HG03442 (cell line): Measurements from ENCODE around the gene MYO16.

Source experiments
- ATAC-seq: cut with Tn5 transposase; IDR thresholded peaks from one replicate; pipeline ENCODE4 v1.9.1; 2021; ENCODE audit warnings: mild to moderate bottlenecking, moderate library complexity; ENCODE audit not compliant: unreplicated experiment

MYO16 gene

DNA sequence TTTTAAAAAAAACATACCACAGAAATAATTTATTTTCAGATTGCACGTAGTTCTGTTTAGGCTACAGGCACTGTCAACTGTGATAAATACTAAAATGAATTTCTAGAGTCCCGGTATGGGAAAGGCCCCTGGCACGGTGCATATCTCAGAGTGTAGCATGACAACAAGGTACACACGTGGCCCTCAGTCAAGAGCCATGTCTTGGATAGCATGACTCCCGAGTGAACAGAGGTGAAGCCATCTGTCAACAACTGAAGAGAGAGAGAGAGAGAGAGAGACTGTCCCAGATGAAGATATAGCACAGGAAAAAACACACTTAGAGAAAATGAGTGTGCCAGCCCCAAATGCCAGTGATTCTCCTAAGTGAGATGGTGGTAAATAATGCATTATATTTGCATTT, 297.5 kb downstream of the MYO16 start:
- no peak for ATAC-seq

DNA sequence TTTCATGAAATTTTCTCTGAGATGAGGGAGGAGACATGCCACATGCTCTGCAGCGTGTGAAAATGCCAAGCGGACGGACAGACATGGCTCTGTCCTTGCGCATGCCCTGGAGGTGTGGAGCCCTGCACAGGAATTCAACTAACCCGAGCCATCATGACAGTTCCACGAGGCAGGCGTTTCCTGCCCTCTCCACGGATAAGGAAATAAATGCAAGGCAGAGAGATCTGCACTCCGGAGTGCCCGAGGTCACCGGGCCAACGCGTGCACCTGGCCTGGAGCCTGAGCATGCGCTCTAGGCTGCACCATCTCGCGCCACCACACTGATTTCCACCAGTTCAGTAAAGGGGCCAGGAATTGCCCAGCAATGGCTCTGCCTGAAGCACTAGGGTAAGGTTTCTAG, 298.2 kb downstream of the MYO16 start:
- ATAC-seq = no peak

DNA sequence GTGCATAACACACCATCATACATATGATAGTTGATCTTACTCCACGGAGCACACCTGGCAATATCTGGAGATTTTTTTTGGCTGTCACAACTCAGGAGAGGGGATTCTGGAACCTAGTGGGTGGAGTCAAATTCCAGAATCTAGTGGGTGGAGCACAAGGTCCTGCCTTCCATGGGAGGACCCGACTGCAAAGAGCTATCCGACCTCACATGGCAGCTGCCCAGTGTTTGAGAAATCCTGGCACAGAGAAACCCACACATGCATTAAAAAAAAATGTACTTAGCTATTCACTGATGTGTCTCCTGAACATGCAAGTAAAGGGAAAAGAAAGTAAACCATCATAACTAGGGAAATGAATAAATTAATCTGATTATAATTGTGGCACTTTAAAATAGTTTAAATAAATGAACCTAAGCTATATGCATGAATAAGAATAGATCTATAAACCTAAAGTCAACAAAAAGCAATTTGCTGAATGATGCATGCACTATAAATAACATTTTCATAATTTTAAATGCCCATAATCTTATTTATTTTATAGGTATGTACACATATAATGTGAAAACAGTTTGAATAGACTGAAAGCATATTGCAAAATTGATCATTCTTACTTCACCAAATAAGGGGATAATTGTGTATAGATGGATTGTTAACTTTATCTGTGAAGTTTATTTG, 300.3 kb downstream of the MYO16 start:
- no peak for ATAC-seq

DNA sequence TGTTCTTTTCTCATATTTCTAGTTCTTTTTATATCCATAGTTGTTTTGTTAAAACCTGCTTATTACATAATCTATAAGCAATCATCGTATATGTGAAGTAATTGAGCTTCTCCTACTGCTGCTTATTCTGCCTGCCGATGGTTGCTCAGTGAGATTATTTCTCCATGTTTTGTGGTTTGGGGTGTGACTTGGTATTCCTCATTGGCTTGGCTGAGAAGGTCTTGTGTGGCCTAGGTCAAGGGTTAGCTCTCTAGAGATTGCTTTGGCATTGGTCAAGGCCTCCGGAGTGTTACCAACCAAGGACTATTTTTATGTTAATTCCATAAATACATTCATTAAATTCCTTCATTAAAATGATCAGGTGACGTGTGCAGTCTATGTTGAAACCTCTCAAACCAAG, 302.8 kb downstream of the MYO16 start:
- ATAC-seq = no peak

DNA sequence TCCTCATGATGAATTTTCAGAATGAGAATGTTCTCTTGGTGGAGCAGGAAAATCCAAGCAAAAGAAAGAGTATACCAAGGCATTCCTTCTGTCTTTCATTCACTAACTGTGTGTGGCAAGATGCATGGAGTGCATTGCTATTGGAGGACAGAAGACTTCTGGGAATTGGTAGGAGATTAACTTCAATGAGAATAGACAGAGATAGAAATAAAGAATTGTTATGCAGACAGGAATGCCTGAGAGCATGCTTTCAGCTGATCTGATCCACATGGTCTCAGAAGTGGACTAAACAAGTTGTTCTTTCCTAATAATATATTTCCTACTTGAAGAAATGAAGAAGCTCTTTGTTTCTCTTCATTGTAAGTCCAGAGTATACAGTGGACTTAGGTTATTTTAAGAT, 303.6 kb downstream of the MYO16 start:
- no peak for ATAC-seq

DNA sequence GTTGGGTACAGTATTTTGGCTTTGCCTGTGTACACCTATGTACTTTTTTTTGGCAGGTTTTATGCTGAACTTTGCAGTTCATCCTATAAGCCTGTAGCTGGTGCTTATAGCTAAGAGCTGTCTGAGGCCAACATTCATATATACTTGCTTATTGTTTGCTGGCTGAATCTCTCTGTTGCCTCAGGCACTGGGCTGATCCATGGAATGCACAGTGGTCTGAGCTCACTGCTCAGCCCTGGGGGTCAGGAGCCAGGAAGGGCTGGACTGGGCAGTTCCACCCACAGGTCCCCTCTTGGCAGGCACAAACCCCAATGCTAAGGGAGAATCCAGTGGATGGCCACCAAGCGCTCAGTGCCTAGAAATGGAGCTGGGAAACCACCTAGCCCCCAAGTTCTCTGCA, 308.7 kb downstream of the MYO16 start:
- ATAC-seq = no peak

DNA sequence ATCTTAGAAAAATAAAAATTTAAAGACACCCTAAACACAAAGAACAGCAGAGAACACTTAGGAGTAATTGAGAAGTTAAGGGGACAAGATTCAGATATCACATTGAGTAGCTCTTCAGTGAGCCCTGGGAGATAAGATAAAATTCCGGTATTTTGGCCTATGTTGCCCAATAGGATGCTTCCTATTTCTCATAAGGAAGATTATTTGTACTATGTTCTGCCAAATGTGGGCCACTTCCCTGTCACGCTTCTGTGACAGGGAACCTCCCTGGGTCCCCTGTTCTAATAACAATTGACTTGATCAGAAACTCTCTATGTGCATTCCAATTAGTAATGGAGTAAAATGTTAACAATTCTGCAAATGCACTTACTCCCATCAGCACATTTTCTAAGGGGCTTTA, 310.7 kb downstream of the MYO16 start:
- no peak for ATAC-seq

DNA sequence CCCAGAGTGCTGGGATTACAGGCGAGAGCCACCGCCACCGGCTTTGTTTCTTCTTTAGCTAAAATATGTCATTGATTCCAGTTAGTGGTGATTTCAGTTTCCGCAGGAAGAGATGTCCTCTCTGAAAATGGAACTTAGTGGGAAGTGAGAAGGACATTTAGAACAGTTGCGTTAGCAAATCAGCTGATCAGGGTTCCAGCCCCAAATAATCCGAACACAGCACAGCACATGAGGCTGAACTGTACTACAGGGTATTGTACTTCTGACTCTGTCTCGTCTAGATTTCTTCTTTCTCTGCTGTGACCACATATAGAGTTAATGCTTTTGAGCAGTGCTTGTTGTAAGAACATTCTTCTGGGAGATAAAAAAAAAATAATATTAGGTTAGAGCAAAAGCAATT, 314.4 kb downstream of the MYO16 start:
- ATAC-seq = no peak

DNA sequence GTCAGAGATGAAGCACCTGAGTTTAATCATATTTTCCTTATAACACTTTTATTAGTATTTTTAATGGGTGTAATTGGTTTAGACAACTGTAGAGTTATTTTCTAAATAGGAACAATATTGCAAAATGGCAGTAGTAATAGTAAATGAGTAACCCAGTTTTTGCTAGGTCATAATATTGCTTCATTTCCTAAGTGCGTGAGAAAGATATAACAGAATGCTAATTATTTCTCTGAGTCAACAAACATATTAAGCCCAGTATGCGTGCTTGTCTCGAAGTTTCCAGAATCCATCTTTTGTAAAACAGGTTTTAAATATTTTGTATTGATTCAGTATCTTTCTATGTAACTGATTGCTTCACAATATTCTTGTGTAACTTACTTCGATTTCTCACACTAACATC, 315.3 kb downstream of the MYO16 start:
- no peak for ATAC-seq

DNA sequence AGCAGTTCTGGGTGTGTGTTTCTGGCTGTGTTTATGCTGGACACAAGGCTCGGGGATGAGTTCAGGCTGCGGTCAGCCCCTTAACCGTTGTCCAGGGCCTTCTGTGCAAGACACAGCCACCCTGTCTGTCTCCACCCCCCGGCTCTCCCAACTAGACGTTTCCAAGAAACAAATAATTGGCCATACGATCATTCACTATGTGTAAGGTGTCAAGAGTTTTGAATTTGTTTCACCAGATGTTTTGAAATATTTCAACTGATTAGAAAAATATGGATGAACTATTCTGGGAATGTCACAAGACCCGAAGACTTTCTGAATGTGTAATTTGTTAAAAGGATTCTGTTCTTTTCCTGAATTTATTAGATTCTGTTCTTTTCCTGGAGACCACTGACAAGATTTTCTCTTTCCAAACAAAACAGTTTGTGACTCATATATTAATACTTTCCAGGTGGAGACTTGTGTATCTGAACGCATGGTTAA, 318.2 kb downstream of the MYO16 start:
- ATAC-seq = no peak

DNA sequence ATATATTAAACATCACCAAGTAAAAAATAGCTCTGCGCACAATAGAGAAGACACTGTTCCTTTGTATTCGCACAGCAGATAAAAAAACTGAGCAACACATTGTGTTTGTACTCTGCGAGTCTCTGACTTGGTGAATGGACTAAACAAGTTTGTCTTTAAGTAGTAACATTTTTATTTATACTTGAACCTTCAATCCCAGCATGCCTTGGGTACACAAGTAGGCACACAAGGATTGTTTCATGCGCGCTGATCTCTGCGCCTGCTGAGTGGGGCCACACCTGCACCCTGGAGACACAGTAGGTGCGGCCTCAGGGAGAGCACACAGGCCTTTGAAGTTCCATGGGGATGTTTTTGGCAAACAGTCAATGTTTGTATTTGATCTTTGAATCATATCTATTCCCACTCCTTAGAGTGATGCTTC, 318.9 kb downstream of the MYO16 start:
- ATAC-seq = no peak

DNA sequence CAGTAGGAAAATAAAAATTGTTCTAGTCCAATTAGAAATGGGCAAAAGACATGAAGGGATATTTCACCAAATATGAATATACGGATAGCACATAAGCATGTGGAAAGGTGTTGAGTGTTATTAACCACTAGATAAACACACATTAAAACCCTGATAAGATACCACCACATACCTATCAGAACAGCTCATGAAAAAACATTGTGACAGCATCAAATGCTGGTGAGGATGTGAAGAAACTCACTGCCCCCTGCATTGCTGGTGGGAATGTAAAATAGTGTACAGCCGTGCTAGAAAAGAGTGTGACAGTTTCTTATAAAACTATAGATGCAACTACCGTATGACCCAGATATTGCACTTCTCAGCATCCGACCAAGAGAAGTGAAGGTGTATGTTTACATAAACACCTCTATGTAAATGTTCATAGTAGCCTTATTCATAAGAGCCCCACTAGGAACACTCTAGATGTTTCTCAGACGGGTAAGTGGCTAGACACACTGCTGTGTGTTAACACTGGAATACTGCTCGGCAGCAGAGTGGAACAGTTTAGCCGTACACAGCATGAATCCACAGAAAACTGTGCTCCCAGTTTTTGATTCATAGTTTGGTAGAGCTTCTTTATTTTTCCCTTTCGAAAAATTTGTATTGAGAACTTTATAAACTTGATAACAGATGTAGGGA, 321.1 kb downstream of the MYO16 start:
- no peak for ATAC-seq

DNA sequence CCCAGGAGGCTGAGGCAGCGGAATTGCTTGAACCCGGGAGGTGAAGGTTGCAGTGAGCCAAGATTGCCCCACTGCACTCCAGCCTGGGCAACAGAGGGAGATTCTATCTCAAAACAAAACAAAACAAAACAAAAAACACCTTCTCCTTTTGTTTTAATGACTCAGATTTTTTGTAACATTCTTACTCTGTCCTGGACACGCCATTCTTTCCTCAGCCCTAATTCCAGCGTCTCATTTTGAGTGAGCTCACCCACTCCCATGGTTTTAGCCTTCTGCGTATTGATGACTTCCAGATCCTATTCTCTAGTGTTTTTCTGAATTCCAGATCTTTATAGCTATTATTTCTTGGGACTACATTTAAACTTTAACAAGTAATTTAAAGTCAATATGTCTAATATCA, 326.3 kb downstream of the MYO16 start:
- no peak for ATAC-seq

DNA sequence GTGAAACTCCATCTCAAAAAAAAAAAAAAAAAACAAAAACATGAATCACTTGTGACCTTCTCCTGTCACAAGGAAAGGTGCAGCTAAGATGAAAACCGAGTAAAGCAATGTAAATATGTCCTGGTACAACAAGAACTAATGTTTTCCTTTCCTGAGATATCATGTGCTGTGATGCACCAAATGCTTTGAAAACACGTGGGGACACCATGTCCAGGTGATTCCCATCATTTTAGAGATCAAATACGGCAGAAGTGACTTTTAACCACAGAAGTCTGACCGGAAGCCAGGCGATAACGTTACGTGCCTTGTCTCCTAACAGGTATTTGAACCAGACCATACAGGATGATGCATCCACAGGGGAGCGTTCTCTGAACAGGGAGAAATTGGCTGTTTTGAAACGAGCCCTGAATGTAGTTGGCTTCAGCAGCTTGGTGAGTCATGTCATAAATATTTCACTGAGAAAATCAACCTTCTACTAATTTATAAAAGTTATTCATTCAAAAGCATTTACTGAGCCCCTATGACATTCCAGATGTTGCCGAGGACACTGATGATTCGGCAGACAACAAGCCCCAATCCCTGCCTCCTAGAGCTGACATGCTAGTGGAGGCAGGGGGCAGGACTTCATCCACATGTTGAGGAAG, 328.1 kb downstream of the MYO16 start:
- no peak for ATAC-seq

DNA sequence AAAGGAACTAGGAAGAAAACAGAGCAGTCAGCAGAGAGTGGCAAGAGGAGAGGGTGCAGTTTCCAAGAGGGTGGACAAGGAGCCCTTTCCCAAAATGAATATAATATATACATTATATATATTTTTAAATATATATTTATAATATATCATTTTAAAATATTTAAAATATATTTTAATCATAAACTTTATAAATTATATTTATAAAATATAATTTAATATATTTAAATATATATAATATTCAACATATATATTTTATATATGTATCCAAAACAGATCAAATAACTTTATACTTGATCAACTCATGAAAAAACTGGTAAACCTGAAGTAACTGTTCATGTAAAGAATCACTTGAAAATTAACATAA, 328.6 kb downstream of the MYO16 start:
- ATAC-seq = no peak

DNA sequence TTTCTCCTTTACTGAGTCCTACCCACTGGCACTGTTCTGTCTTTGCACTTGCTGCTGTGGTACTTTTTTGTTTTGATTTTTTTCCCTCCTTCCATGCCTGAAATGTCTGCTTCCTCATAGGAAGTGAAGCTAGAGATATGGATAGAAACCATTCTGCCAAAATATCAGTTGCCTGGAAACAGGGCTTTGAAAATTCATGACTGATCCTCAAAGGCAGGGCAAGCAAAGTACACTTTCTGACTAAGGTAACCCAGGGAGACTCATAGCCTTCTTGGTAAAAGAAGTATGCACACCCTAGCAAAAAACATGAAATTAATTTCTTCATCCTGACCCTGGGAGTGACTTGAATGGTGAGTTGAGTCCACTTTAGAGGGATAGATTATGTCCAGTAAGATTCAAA, 329.8 kb downstream of the MYO16 start:
- ATAC-seq = no peak

DNA sequence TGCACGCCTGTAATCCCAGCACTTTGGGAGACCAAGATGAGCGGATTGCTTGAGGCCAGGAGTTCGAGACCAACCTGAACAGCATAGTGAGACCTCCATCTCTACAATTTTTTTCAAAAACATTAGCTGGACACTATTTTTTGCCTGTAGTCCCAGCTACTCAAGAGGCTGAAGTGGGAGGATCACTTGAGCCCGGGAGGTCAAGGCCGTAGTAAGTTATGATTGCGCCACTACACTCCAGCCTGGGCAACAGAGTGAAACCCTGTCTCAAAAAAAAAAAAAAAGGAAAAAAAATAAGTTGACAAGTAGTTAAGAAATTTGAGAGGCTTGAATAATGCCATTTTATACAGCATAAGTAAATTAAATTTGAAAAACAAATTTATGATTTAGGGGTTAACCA, 330.6 kb downstream of the MYO16 start:
- ATAC-seq = no peak

DNA sequence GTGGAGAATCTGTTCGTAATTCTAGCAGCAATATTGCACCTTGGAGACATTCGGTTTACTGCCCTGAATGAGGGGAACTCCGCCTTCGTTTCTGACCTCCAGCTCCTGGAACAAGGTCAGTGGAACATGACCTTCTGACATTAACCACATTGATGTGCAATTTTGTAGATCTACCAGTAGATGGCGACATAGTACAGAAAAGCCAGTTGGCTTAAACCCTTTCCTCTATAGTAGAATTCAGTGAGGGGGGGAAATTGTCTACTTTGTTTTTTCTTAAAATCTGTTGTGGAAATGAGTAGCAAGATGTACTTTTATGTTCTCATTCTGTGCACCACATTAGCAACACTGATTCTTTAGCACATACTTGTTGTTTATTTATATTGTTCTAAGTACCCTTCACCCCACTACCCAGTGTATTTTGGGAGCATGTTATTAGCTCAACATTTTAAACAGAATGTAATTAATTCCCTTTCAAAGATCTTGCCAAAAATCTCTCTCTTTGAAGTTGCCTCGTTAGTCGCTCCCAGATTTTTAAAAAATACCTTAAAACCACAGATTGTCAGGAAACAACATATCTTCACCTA, 332.2 kb downstream of the MYO16 start:
- peak; percentile 90 for ATAC-seq

DNA sequence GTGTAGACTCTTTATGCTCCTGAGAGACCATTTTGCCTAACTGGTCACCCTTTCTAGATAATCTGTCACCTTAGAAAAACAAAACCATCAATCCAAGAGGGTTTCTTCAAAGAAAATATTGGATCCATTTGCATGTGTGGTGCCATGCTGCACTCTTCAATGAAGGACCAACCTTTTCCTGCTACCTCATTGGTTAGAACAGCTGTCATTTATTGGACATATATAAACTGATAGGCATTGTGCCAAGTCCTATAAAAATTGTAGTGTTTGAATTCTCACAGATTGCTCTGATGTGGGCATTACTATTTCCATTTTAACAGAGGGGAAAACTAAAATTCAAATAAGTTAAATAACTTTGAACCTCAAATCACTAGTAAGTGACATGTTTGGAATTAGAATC, 333.2 kb downstream of the MYO16 start:
- no peak for ATAC-seq

DNA sequence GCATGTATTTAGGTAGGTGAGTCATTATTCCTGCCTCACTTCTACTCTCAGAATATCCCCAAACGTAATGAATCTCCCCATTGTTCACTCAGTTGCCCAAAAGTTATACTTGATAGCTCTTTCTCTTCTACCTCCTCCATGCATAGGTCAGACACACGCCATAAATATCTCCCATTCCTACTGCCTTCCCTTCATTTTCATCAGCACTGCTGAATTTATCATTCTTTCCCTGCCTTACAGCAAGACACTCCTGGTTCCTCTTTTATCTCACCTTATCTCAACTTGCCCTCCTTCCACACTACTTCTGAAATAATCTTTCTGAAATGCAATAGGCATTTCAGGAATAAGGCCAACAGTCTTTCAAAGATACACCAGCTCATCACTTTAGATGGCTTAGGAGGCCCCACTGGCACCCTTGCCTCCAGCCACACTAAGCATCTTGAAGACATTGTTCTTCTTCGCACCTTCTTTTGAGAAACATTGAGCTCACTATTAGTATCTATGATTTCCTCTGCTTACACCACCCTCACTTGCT, 333.9 kb downstream of the MYO16 start:
- no peak for ATAC-seq

DNA sequence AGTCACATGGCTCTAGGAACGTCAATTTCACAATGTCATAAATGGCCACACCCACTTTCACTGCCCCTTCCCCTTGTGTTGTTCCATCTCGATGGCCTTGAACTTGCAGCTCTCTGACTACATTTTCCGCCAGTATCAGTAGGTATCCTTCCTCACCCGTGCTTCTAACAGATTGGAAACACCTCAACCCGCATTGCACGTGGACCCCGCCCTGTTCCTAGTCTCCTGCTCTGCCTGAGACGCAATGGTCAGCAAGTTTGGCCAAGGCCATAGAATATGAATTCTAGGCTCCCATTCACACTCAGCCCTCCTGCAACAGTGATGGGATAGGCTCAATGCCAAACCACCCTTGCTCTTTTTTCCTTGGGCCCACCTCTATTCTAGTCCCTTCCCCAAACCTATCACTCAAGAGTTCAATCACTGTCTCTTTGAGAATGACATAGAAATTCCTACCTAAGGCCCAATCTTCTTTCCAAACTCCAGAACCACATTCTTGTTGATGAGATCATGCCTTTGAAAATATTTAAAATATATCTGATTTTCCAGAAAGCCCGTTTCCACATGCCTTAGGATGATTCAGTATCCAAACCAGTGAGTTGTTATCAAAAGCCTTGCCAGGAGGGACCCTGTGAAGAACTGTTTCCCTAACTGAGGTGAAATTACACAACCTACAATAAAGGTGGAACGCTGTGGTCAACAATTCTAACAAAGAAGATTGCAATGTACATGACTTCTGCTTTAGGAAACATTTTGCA, 334.6 kb downstream of the MYO16 start:
- ATAC-seq = no peak
